ENCODE measurements around the gene BATF.

The BATF gene

DNA sequence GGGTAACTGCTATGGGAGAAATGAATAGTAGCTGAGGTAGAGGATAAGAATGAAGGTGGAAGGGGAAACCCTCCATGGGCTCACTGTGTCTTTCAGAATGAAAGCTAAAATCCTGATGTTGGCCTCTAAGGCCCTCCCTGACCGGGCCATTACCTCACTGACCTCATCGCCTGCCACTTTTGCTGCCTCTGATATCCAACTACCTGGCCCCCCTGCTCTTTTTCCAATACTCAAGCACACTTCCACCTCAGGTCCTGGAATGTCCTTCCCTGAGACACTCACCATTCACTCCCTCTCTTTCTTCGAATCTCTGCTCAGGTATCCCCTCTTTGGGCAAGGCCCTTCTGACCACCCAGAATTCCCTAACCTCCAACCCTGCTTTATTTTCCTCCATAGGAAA lies 1.4 kb upstream of the BATF start:
- DNase-seq (ENCODE audit: low read depth) = no peak
- TF ChIP-seq, protein P1, sequence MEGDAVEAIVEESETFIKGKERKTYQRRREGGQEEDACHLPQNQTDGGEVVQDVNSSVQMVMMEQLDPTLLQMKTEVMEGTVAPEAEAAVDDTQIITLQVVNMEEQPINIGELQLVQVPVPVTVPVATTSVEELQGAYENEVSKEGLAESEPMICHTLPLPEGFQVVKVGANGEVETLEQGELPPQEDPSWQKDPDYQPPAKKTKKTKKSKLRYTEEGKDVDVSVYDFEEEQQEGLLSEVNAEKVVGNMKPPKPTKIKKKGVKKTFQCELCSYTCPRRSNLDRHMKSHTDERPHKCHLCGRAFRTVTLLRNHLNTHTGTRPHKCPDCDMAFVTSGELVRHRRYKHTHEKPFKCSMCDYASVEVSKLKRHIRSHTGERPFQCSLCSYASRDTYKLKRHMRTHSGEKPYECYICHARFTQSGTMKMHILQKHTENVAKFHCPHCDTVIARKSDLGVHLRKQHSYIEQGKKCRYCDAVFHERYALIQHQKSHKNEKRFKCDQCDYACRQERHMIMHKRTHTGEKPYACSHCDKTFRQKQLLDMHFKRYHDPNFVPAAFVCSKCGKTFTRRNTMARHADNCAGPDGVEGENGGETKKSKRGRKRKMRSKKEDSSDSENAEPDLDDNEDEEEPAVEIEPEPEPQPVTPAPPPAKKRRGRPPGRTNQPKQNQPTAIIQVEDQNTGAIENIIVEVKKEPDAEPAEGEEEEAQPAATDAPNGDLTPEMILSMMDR (IDR thresholded peaks at IDR 0.05; ENCODE audit: low read length, missing control alignments) = no peak
- no peak overlapping the region for H3K4me3 ChIP-seq (replicated peaks; ENCODE audit: low read depth, low read length)

DNA sequence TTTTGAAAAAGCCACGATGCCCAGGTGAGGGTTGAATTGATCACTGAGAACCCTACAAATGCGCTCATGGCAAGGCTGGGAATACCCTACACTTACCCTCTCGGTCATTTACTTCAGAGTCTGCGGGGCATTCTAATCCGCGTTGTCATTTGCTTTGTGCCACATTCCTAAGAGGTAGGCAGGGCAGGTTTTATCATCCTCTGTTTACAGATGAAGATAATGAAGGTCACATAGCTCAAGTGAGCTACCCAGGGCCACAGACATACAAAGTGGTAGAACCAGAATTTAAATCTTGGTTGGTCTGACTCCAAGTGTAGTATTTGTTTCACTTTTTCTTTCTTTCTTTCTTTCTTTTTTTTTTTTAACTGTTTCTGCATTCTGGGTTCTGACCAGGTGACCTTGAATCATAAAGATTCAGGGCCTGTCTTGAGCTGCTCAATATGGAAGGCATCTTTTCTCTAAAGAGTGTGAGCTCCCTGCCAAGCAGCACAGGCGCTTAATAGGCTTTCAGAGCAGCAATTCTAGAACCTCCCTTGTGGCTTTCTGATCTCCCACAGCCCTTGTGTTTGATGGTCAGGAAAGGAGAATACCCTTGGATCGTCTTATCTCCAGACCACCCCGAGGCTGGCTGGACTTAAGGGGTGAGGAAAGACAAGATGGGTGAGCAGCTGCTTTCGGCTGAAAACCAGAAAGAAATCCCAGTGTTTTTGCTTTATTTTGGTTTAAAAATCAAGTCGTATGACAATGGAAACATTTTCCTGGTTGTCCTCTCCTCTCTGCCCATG lies 662 bp upstream of the BATF start:
- no peak overlapping the region for H3K4me3 ChIP-seq (replicated peaks; ENCODE audit: low read depth, low read length)
- TF ChIP-seq, protein P1 (IDR thresholded peaks at IDR 0.05; ENCODE audit: low read length, missing control alignments) = no peak
- DNase-seq (ENCODE audit: low read depth) = no peak

DNA sequence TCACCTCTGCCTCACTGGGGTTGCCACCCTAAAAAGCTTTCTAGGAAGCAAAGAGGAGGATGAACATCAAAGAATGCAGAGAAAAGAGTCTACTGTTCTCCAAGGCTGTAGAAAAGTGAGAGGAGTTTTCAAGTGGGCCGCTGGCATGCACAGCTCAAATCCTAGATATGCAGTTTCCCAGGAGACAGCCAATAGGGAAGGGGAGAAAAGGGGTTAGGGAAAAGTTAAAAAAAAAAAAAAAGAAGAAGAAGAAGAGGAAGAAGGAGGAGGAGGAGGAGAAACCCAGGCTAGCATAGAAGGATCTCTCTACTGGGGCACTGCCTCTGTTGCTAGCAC lies 682 bp downstream of the BATF start:
- DNase-seq (ENCODE audit: low read depth) = no peak
- TF ChIP-seq, protein P1 (IDR thresholded peaks at IDR 0.05; ENCODE audit: low read length, missing control alignments) = no peak
- H3K4me3 ChIP-seq (replicated peaks; ENCODE audit: low read depth, low read length) = no peak overlapping the region

DNA sequence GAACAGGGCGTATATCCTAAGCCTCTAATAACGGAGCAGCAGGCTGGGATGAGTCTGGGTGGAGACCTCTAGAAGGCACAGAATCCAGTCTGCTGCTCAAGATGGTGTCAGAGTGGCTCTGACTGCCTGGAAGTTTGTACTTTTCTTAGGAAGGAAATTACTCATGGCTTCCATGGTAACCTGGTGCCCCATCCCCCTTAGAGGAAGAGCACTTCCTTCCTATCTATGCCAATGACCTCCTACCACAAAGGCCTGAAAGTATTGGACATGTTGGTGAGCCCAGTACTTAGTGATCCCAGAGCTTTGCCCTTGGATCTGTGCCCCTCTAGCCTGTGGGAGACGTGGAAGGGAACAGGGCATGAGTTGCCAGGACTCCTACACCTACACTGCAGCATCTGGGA lies 1.5 kb downstream of the BATF start:
- TF ChIP-seq, protein P1 (IDR thresholded peaks at IDR 0.05; ENCODE audit: low read length, missing control alignments) = no peak
- H3K4me3 ChIP-seq (replicated peaks; ENCODE audit: low read depth, low read length) = no peak overlapping the region
- DNase-seq (ENCODE audit: low read depth) = peak; percentile 54

DNA sequence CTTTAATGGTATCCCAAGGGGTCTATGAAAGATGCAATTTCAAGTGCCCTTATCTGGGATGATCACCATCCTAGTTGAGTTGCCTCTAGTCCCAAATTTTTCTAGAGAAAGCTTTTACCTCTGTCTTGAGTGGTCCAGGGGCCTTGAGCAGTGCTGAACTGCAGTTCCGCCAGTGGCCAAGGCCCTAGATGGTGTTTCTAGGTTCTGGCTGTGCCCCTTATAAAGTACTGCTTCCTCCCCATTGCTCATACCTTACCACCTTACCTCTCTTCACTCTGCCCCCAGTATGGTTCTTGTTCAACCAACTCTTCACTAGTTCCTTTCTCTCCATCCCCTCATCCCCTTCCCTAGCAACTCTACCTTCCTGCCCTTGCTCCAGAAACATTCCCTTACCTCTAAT lies 3.7 kb downstream of the BATF start:
- H3K4me3 ChIP-seq (replicated peaks; ENCODE audit: low read depth, low read length) = no peak overlapping the region
- TF ChIP-seq, protein P1 (IDR thresholded peaks at IDR 0.05; ENCODE audit: low read length, missing control alignments) = no peak
- no peak for DNase-seq (ENCODE audit: low read depth)

DNA sequence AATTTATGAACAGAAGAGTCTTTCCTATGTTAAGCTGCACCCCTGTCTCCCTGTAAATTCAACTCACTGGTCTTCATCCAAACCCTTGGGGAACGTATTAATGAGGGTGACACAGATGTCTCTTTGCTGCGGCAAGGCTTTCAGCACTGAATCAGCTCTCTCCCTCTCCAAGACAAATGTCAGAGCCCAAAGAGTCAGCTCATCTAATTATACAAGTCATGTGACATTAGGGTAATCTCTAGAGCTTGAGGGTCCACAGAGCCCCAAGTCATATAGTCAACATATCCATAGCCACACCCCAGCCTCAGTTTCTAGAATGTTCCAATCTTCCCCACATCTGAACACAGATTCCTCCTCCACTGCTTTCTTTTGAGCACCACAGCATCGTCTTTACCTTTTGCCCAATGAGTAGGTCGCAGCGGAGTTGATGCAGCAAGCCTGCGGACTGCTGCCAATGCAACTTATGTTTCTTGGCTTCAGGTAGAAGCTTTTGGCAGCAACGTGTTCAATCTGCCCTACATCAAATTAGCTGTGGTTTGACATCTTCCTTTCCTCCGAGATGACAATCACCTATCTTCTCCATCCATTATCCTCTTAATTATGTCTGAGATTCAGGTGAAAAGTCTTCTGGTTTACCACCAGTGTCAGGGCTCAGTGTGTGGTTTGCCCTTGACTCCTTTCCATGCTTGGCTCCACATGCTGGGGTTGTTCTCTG lies 5.3 kb downstream of the BATF start:
- no peak for DNase-seq (ENCODE audit: low read depth)
- TF ChIP-seq, protein P1 (IDR thresholded peaks at IDR 0.05; ENCODE audit: low read length, missing control alignments) = no peak
- H3K4me3 ChIP-seq (replicated peaks; ENCODE audit: low read depth, low read length) = no peak overlapping the region
